K562 (cell line): ENCODE results near the gene CELSR2. TPM values are rescaled to one million over a fixed set of nuclear protein-coding genes. Genes with fewer than 3 reads are reported as not detected.

Source experiments
- ATAC-seq: fragments of 200-7000 bp; cut with Tn5 transposase; 3 replicates; pipeline ENCODE4 v1.9.1; 2020; ENCODE audit warnings: moderate library complexity
- BruUV-seq: library from RNA; stranded (reverse); fragments of 400-500 nt; replicated peaks from 2 replicates; lab custom pipeline; 2021; lab: Mats Ljungman, UMichigan
- CTCF ChIA-PET: fragments of 300-600 bp; formaldehyde crosslinking; extraction: SDS; loops from one replicate; lab custom pipeline; 2021; ENCODE audit warnings: low intra/inter-chr PET ratio; lab: Yijun Ruan, JAX
- POLR2A ChIA-PET: fragments of 300-600, 350-650 bp; sonication (Branson Sonifier 250); formaldehyde crosslinking; extraction: SDS; loops from one replicate; lab custom pipeline; 2021; ENCODE audit warnings: antibody characterized with exemption, inconsistent platforms; lab: Yijun Ruan, JAX
- DNase-seq, 4 experiments: peaks; one replicate each; pipeline versions ENCODE4 v3.0.0 to v3.0.0-alpha.2; 2011 to 2018; ENCODE audit warnings: low spot score in 3 of 4, mixed read lengths in 3 of 4; ENCODE audit errors: extremely low read depth in 1 of 4
- FAIRE-seq: peaks from 2 replicates; lab custom pipeline; 2011; peaks lifted over from hg19 to GRCh38; lab: Jason Lieb, UNC
- H2AFZ ChIP-seq: 2 replicates; pipeline ENCODE4 v1.6.0; 2011; ENCODE audit warnings: low read depth, low read length, control low read depth, inconsistent platforms
- H3K27ac ChIP-seq: fragments of 200-600 bp; 3 replicates; pipeline ENCODE4 v1.8.0; 2011; ENCODE audit warnings: low read depth, mild to moderate bottlenecking, control low read depth, inconsistent platforms, low read length, moderate library complexity, mixed read lengths; ENCODE audit errors: extremely low read depth
- H3K27me3 ChIP-seq, 2 experiments: fragments of 300-600 bp in 1 of 2; 2 replicates in 1 of 2; 3 replicates in 1 of 2; pipeline versions ENCODE4 v1.6.0 to v1.8.0; 2011; ENCODE audit warnings: inconsistent platforms in 2 of 2, low read length in 2 of 2, mild to moderate bottlenecking in 1 of 2, mixed read lengths in 1 of 2, moderate library complexity in 1 of 2; ENCODE audit not compliant: control insufficient read depth in 2 of 2, insufficient read depth in 2 of 2
- H3K36me3 ChIP-seq: fragments of 300-600 bp; 3 replicates; pipeline ENCODE4 v1.8.0; 2011; ENCODE audit warnings: mild to moderate bottlenecking, low read length, inconsistent platforms; ENCODE audit not compliant: control insufficient read depth, insufficient read depth
- H3K4me1 ChIP-seq, 2 experiments: fragments of 200-600 bp in 1 of 2; replicated peaks in 1 of 2; 2 replicates in 1 of 2; 3 replicates in 1 of 2; pipeline versions ENCODE4 v1.5.1 to v1.8.0; 2011; ENCODE audit warnings: inconsistent platforms in 2 of 2, low read length in 2 of 2, mild to moderate bottlenecking in 1 of 2, mixed read lengths in 1 of 2, moderate library complexity in 1 of 2; ENCODE audit not compliant: control insufficient read depth in 2 of 2, insufficient read depth in 2 of 2
- H3K4me2 ChIP-seq: 2 replicates; pipeline ENCODE4 v1.6.1; 2011; ENCODE audit warnings: low read length, control low read depth, inconsistent platforms, mixed read lengths; ENCODE audit not compliant: insufficient read depth
- H3K4me3 ChIP-seq: fragments of 200-600 bp; sonication (generic), shearing (Covaris generic); 2 replicates; pipeline ENCODE4 v1.5.1; 2016; ENCODE audit warnings: control low read depth, inconsistent platforms
- H3K79me2 ChIP-seq: fragments of 200-600 bp; 3 replicates; pipeline ENCODE4 v1.8.0; 2011; ENCODE audit warnings: low read length, inconsistent platforms; ENCODE audit not compliant: control insufficient read depth, insufficient read depth
- H3K9ac ChIP-seq, 2 experiments: 2 replicates each; pipeline versions ENCODE4 v1.6.0 to v1.6.1; 2011; ENCODE audit warnings: low read depth in 2 of 2, low read length in 2 of 2, control low read depth in 1 of 2, inconsistent platforms in 1 of 2, mild to moderate bottlenecking in 1 of 2, mixed read lengths in 1 of 2; ENCODE audit not compliant: insufficient read depth in 1 of 2
- H3K9me1 ChIP-seq: one replicate; pipeline ENCODE4 v1.6.0; 2011; ENCODE audit warnings: inconsistent platforms, mild to moderate bottlenecking, low read length, moderate library complexity; ENCODE audit not compliant: control insufficient read depth, insufficient read depth
- H3K9me3 ChIP-seq: replicated peaks from 2 replicates; pipeline ENCODE4 v1.5.1; 2011; ENCODE audit warnings: low read depth, low read length, inconsistent platforms; ENCODE audit not compliant: control insufficient read depth, insufficient read depth
- H4K20me1 ChIP-seq: replicated peaks from 2 replicates; pipeline ENCODE4 v1.6.1; 2011; ENCODE audit warnings: low read length, inconsistent platforms, mixed read lengths; ENCODE audit not compliant: control insufficient read depth, insufficient read depth
- BRF1 ChIP-seq: IDR thresholded peaks from 3 replicates; pipeline ENCODE4 v1.6.1; 2011; ENCODE audit warnings: borderline replicate concordance, mild to moderate bottlenecking; ENCODE audit not compliant: insufficient read length; ENCODE audit errors: extremely low read depth
- FOXP4 ChIP-seq: sonication (generic); formaldehyde crosslinking; IDR thresholded peaks from 2 replicates; pipeline ENCODE4 v1.8.0; 2022; ENCODE audit warnings: mild to moderate bottlenecking, missing genetic modification reagents, borderline replicate concordance
- MAX ChIP-seq: sonication (generic); formaldehyde crosslinking; IDR thresholded peaks from 2 replicates; pipeline ENCODE4 v1.9.0; 2022; ENCODE audit warnings: mild to moderate bottlenecking, missing genetic modification reagents
- MTF1 ChIP-seq: fragments of 250-450 bp; sonication (Bioruptor Pico); IDR thresholded peaks from 2 replicates; pipeline ENCODE4 v1.9.0; 2021; ENCODE audit warnings: moderate library complexity, mild to moderate bottlenecking, inconsistent platforms, borderline replicate concordance
- ZMIZ1 ChIP-seq, 2 experiments: fragments of 150-350 bp in 1 of 2; IDR thresholded peaks; 2 replicates each; pipeline ENCODE4 v1.6.1; 2012 to 2016; ENCODE audit warnings: low read depth in 2 of 2, low read length in 2 of 2, mild to moderate bottlenecking in 1 of 2, moderate library complexity in 1 of 2
- ZNF3 ChIP-seq: fragments of 250-450 bp; sonication (Bioruptor Pico); IDR thresholded peaks from 2 replicates; pipeline ENCODE4 v1.5.0; 2021; ENCODE audit warnings: mild to moderate bottlenecking, moderate library complexity
- ZNF316 ChIP-seq: fragments of 450-650 bp; IDR thresholded peaks from 2 replicates; pipeline ENCODE4 v1.6.1; 2016
- ZNF639 ChIP-seq, 2 experiments: fragments of 200-800 bp in 1 of 2; sonication (Bioruptor generic) in 1 of 2; sonication (generic) in 1 of 2; formaldehyde crosslinking in 1 of 2; IDR thresholded peaks in 1 of 2; conservative IDR thresholded peaks in 1 of 2; 2 replicates each; pipeline versions ENCODE4 v1.5.0 to v1.6.1; 2016 to 2020; ENCODE audit warnings: missing compliant biosample characterization in 1 of 2, missing genetic modification characterization in 1 of 2, missing genetic modification reagents in 1 of 2
- WGBS: fragments of 100-300 bp; shearing (Covaris generic); methylation state at CpG from one replicate; pipeline ENCODE4 v1.1.6; 2016; ENCODE audit warnings: low coverage, mixed read lengths; ENCODE audit not compliant: insufficient coverage; ENCODE audit errors: missing lambda C conversion rate; 5-methylcytosine and 5-hydroxymethylcytosine counted together
- in situ Hi-C: fragments of 300-500 bp; cut with MboI; formaldehyde crosslinking; loops from 4 replicates; pipeline ENCODE4 v1.15.0; 2018; ENCODE audit warnings: inconsistent platforms, mixed read lengths
- intact Hi-C: fragments of 100-400 bp; cut with micrococcal nuclease; formaldehyde crosslinking; loops from 2 replicates; pipeline ENCODE4 v1.14.2; 2022
- polyA plus RNA-seq, 8 experiments: library from polyadenylated mRNA; depleted of rRNA in 4 of 8; stranded (reverse) in 5 of 8; unstranded in 3 of 8; fragments of >200 nt; fragmentation: Nextera tagmentation in 2 of 8; fragmentation: Illumina TruSeq in 1 of 8; extraction: Ambion mirVana in 2 of 8; extraction: Trizol in 1 of 8; gene quantifications; 2 replicates each; pipeline versions ENCODE4 v1.2.1 to v1.2.3, GENCODE V29; 2011 to 2014; ENCODE audit warnings: inconsistent platforms in 1 of 8, missing spikeins in 1 of 8
- total RNA-seq, 7 experiments: library from RNA; depleted of rRNA in 6 of 7; stranded (reverse); fragments of >200 nt in 6 of 7; fragmentation: Illumina TruSeq in 2 of 7; extraction: Trizol in 2 of 7; gene quantifications; 2 replicates each; pipeline versions ENCODE4 v1.2.1 to v1.2.3, GENCODE V29; 2011 to 2021; ENCODE audit warnings: low replicate concordance in 1 of 7
- TF ChIP-seq, protein P1 (sequence below): fragments of 450-650 bp; formaldehyde crosslinking; IDR thresholded peaks from 2 replicates; pipeline ENCODE4 v1.4.0; 2020; ENCODE audit warnings: mild to moderate bottlenecking, moderate library complexity
- TF ChIP-seq, protein P2 (sequence below): fragments of 250-450 bp; sonication (Bioruptor Pico); IDR thresholded peaks from 2 replicates; pipeline ENCODE4 v1.6.1; 2021; ENCODE audit warnings: mild to moderate bottlenecking

CELSR2 gene
- total and polyA plus RNA-seq, 9 of the 15 experiments (the other 6 are each of a cell fraction or from before 2014, with no cell fraction given), result 0.31 to 21.9 (median 4.2) TPM

GRCh38 chr1:109239409-109240068 lies 9.8 kb upstream of the CELSR2 start:
- no peak overlapping the region for H3K4me2 ChIP-seq
- H3K9me1 ChIP-seq, result no peaks in the 10 kb centered on the region
- FAIRE-seq, result peak; percentile 87
- H3K27me3 ChIP-seq, result no peaks in the 10 kb centered on the region
- no TSS peak for BruUV-seq
- ChIA-PET POLR2A (interaction anchor here (0.7 to 4.9 kb wide), 13 partner anchors 7 to 159 kb away, joined by 3 to 53 read pairs (median 8); partner anchors contain the start of gene CELSR2), CTCF (no interaction called here)
- H3K4me3 ChIP-seq, result no peak overlapping the region
- peaks cover 48% of the 10 kb centered on the region for H3K36me3 ChIP-seq
- peak overlapping the region in 1 of 2 experiments; percentile 72; a peak in 1 of 4 replicates for H3K9ac ChIP-seq
- H3K4me1 ChIP-seq, result peaks cover 15 to 28% of the 10 kb centered on the region in 2 experiments; a peak in 4 of 5 replicates
- ATAC-seq, result peak; percentile 90
- H3K79me2 ChIP-seq, result no peaks in the 10 kb centered on the region
- in situ Hi-C loops (no loop called here), intact Hi-C loops (loop anchor here (2.0 kb wide), 1 partner anchor 39 kb away; no protein-coding TSS in a partner anchor)
- WGBS, result 60% methylated on average over 6 of the region's 6 CpGs
- H3K9me3 ChIP-seq, result no peaks in the 10 kb centered on the region
- H2AFZ ChIP-seq, result no peak overlapping the region
- H4K20me1 ChIP-seq, result peaks cover 11% of the 10 kb centered on the region
- no peak overlapping the region for H3K27ac ChIP-seq
- DNase-seq, result peak; percentile 72 to 79 (median 78)
- TF ChIP-seq, protein P1, sequence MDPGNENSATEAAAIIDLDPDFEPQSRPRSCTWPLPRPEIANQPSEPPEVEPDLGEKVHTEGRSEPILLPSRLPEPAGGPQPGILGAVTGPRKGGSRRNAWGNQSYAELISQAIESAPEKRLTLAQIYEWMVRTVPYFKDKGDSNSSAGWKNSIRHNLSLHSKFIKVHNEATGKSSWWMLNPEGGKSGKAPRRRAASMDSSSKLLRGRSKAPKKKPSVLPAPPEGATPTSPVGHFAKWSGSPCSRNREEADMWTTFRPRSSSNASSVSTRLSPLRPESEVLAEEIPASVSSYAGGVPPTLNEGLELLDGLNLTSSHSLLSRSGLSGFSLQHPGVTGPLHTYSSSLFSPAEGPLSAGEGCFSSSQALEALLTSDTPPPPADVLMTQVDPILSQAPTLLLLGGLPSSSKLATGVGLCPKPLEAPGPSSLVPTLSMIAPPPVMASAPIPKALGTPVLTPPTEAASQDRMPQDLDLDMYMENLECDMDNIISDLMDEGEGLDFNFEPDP (CRISPR knock-in tag), result 0 out of 2 replicates have a peak, but pooled peaks have one; percentile 15
- TF ChIP-seq FOXP4 (CRISPR knock-in tag) (no peak), ZNF639 (CRISPR knock-in tag; conservative IDR thresholded peaks at IDR 0.05 in 1 of 2, IDR thresholded peaks at IDR 0.05 in 1 of 2) (no peak), ZNF3 (CRISPR knock-in tag) (peak; percentile 59; the same call in 1 of the 2 replicates), ZNF316 (no peak), BRF1 (no peak), MTF1 (no peak), ZMIZ1 (IDR thresholded peaks at IDR 0.05; ENCODE audit: low read depth in 2 of 2, low read length in 2 of 2) (no peak), MAX (no peak)
- TF ChIP-seq, protein P2, sequence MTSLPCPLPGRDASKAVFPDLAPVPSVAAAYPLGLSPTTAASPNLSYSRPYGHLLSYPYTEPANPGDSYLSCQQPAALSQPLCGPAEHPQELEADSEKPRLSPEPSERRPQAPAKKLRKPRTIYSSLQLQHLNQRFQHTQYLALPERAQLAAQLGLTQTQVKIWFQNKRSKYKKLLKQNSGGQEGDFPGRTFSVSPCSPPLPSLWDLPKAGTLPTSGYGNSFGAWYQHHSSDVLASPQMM (CRISPR knock-in tag), result no peak
